H9 (cell line): Measurements from ENCODE around the gene GAL3ST2. TPM values are rescaled to one million over a fixed set of nuclear protein-coding genes. Genes with fewer than 3 reads are reported as not detected.

Experiments used
- DNase-seq: peaks from one replicate; pipeline ENCODE4 v3.0.0-alpha.2; 2017
- H2AFZ ChIP-seq: one replicate; pipeline ENCODE4 v1.6.1; 2013; ENCODE audit warnings: mild to moderate bottlenecking, low read length, control low read depth, moderate library complexity
- H2AK5ac ChIP-seq: 2 replicates; pipeline ENCODE4 v1.6.1; 2013; ENCODE audit warnings: low read length, control low read depth, mixed read lengths; ENCODE audit not compliant: insufficient read length
- H2BK120ac ChIP-seq: one replicate; pipeline ENCODE4 v1.6.1; 2013; ENCODE audit warnings: low read depth, mild to moderate bottlenecking, low read length, control low read depth, inconsistent platforms; ENCODE audit not compliant: poor library complexity, severe bottlenecking
- H2BK12ac ChIP-seq: 2 replicates; pipeline ENCODE4 v1.6.1; 2013; ENCODE audit warnings: low read length, control low read depth, mixed read lengths, low read depth; ENCODE audit not compliant: insufficient read length
- H2BK15ac ChIP-seq: 2 replicates; pipeline ENCODE4 v1.6.1; 2013; ENCODE audit warnings: low read depth, low read length, control low read depth
- H2BK20ac ChIP-seq: one replicate; pipeline ENCODE4 v1.6.1; 2013; ENCODE audit warnings: low read depth, mild to moderate bottlenecking, low read length, control low read depth, inconsistent platforms; ENCODE audit not compliant: poor library complexity, severe bottlenecking
- H2BK5ac ChIP-seq: 2 replicates; pipeline ENCODE4 v1.6.1; 2013; ENCODE audit warnings: low read length, control low read depth, mixed read lengths; ENCODE audit not compliant: insufficient read length
- H3K14ac ChIP-seq: 2 replicates; pipeline ENCODE4 v1.6.1; 2013; ENCODE audit warnings: low read length, control low read depth; ENCODE audit not compliant: insufficient read depth
- H3K18ac ChIP-seq: 2 replicates; pipeline ENCODE4 v1.6.1; 2013; ENCODE audit warnings: low read depth, mild to moderate bottlenecking, mixed read lengths, low read length, control low read depth; ENCODE audit not compliant: insufficient read length
- H3K23ac ChIP-seq: 2 replicates; pipeline ENCODE4 v1.6.1; 2013; ENCODE audit warnings: low read length, control low read depth, mixed read lengths, low read depth; ENCODE audit not compliant: insufficient read length
- H3K23me2 ChIP-seq: 2 replicates; pipeline ENCODE4 v1.6.1; 2013; ENCODE audit warnings: low read depth, mild to moderate bottlenecking, mixed read lengths, low read length, control low read depth; ENCODE audit not compliant: insufficient read length, poor library complexity, severe bottlenecking
- H3K27ac ChIP-seq: 2 replicates; pipeline ENCODE4 v1.5.1; 2013; ENCODE audit warnings: low read length, control low read depth, mixed read lengths, low read depth; ENCODE audit not compliant: insufficient read length
- H3K27me3 ChIP-seq: 2 replicates; pipeline ENCODE4 v1.6.1; 2013; ENCODE audit warnings: low read length, control low read depth, inconsistent platforms; ENCODE audit not compliant: insufficient read depth
- H3K4ac ChIP-seq: 2 replicates; pipeline ENCODE4 v1.6.1; 2013; ENCODE audit warnings: low read depth, mild to moderate bottlenecking, control low read depth, inconsistent platforms, low read length, moderate library complexity
- H3K4me1 ChIP-seq: 2 replicates; pipeline ENCODE4 v1.6.1; 2013; ENCODE audit warnings: low read length, control low read depth, inconsistent platforms; ENCODE audit not compliant: insufficient read depth
- H3K4me2 ChIP-seq: 2 replicates; pipeline ENCODE4 v1.6.1; 2013; ENCODE audit warnings: low read length, control low read depth, mixed read lengths; ENCODE audit not compliant: insufficient read length, insufficient read depth
- H3K56ac ChIP-seq: 2 replicates; pipeline ENCODE4 v1.6.1; 2013; ENCODE audit warnings: low read depth, mild to moderate bottlenecking, mixed read lengths, low read length, control low read depth; ENCODE audit not compliant: insufficient read length
- H3K79me1 ChIP-seq: 2 replicates; pipeline ENCODE4 v1.6.1; 2013; ENCODE audit warnings: low read depth, mild to moderate bottlenecking, moderate library complexity, low read length, control low read depth, inconsistent platforms; ENCODE audit not compliant: insufficient read depth, poor library complexity, severe bottlenecking
- H3K79me2 ChIP-seq: 2 replicates; pipeline ENCODE4 v1.6.1; 2013; ENCODE audit warnings: low read length, control low read depth, inconsistent platforms; ENCODE audit not compliant: insufficient read depth
- H3K9ac ChIP-seq: 2 replicates; pipeline ENCODE4 v1.6.1; 2013; ENCODE audit warnings: low read length, control low read depth, mixed read lengths; ENCODE audit not compliant: insufficient read length; ENCODE audit errors: extremely low read depth
- H3K9me3 ChIP-seq: one replicate; pipeline ENCODE4 v1.6.1; 2013; ENCODE audit warnings: low read depth, low read length, inconsistent platforms; ENCODE audit not compliant: control insufficient read depth
- H3T11ph ChIP-seq: one replicate; pipeline ENCODE4 v1.6.1; 2013; ENCODE audit warnings: mild to moderate bottlenecking, low read length, control low read depth, inconsistent platforms
- H4K20me1 ChIP-seq: one replicate; pipeline ENCODE4 v1.6.1; 2013; ENCODE audit not compliant: control insufficient read depth, insufficient read length, insufficient read depth
- H4K5ac ChIP-seq: 2 replicates; pipeline ENCODE4 v1.6.1; 2013; ENCODE audit warnings: low read depth, mild to moderate bottlenecking, mixed read lengths, low read length, control low read depth; ENCODE audit not compliant: insufficient read length
- H4K8ac ChIP-seq: replicated peaks from 2 replicates; pipeline ENCODE4 v1.6.1; 2013; ENCODE audit warnings: low read length, control low read depth, mixed read lengths, low read depth; ENCODE audit not compliant: insufficient read length
- H4K91ac ChIP-seq: 2 replicates; pipeline ENCODE4 v1.6.1; 2013; ENCODE audit warnings: low read depth, mild to moderate bottlenecking, moderate library complexity, mixed read lengths, low read length, control low read depth; ENCODE audit not compliant: insufficient read length
- H3K27ac Mint-ChIP-seq, 3 experiments: 2 replicates in 2 of 3; 3 replicates in 1 of 3; pipeline ENCODE4 v1.8.0; 2020 to 2021; ENCODE audit warnings: mixed read lengths in 3 of 3, mild to moderate bottlenecking in 1 of 3, moderate library complexity in 1 of 3
- H3K27me3 Mint-ChIP-seq: 2 replicates; pipeline ENCODE4 v1.8.0; 2021; ENCODE audit warnings: low read depth, mild to moderate bottlenecking, moderate library complexity, mixed read lengths
- H3K36me3 Mint-ChIP-seq, 3 experiments: 2 replicates in 2 of 3; 3 replicates in 1 of 3; pipeline ENCODE4 v1.8.0; 2020 to 2021; ENCODE audit warnings: low read depth in 3 of 3, mixed read lengths in 3 of 3; ENCODE audit not compliant: insufficient read depth in 1 of 3
- H3K4me1 Mint-ChIP-seq, 2 experiments: 2 replicates each; pipeline ENCODE4 v1.8.0; 2020; ENCODE audit warnings: mixed read lengths in 2 of 2
- H3K4me3 Mint-ChIP-seq, 2 experiments: 2 replicates in 1 of 2; 3 replicates in 1 of 2; pipeline ENCODE4 v1.8.0; 2020 to 2021; ENCODE audit warnings: mild to moderate bottlenecking in 2 of 2, mixed read lengths in 2 of 2, moderate library complexity in 1 of 2
- H3K9me3 Mint-ChIP-seq, 2 experiments: 2 replicates in 1 of 2; 3 replicates in 1 of 2; pipeline ENCODE4 v1.8.0; 2020; ENCODE audit warnings: mild to moderate bottlenecking in 2 of 2, mixed read lengths in 2 of 2, moderate library complexity in 1 of 2
- WGBS: extraction: QIAGEN DNeasy Blood & Tissue Kit; methylation state at CpG from one replicate; pipeline ENCODE4 v1.1.7; 2013; ENCODE audit warnings: missing lambda C conversion rate, low lambda C conversion rate, mixed read lengths; ENCODE audit not compliant: insufficient read length; ENCODE audit errors: extremely low coverage; 5-methylcytosine and 5-hydroxymethylcytosine counted together
- total RNA-seq: library from RNA; stranded (reverse); gene quantifications from 2 replicates; pipeline ENCODE4 v1.2.1, GENCODE V29; 2021
- TF ChIP-seq, protein P1 (sequence below): fragments of 200-600 bp; sonication (generic); conservative IDR thresholded peaks from 3 replicates; pipeline ENCODE4 v1.8.0; 2021; ENCODE audit warnings: antibody characterized with exemption, mild to moderate bottlenecking

The GAL3ST2 gene
- total RNA-seq, 1 experiment from 2014 or later = 0.33 TPM

DNA sequence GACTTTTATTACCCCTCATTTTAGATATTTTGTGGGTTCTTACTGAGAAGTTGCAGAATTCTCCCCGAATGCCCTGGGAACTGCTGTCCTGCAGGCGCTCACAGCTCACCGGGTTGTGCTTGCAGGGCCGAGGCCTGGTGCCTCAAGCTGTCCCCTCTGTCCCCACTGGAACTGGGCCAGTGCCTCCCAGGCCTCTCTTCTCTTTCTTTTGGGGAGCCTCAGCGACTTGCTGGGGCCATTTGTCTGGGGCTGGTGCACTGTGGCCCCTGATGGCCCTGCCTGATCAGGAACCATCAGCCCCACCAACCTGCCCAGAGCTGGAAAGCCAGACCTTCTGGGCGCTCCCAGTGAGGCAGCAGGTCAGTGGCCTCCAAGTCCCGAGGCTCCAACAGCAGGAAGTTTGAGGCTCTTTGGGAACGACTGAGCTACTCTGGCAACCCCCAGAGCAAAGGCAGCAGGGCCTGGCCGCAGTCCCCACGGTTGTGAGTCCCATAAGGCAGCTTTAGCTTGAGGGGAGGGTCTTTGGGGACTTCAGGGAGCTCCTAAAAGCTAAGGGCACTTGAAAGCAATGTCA, 17.7 kb downstream of the GAL3ST2 start:
- Mint-ChIP-seq H3K4me1 (peaks cover 9 to 13% of the 10 kb centered on the region in 2 experiments), H3K27ac (no peak overlapping the region), H3K9me3 (peaks cover 22 to 23% of the 10 kb centered on the region in 2 experiments), H3K27me3 (peaks cover 6% of the 10 kb centered on the region), H3K36me3 (peaks cover 0 to 15% (median 12%) of the 10 kb centered on the region in 3 experiments; a peak in 6 of 7 replicates), H3K4me3 (no peak overlapping the region)
- no peaks in the 10 kb centered on the region for H4K20me1 ChIP-seq
- no peak overlapping the region for H3K4me2 ChIP-seq
- H2BK12ac ChIP-seq = no peak overlapping the region
- H3K14ac ChIP-seq = no peak overlapping the region
- no peak overlapping the region for H3T11ph ChIP-seq
- H2BK15ac ChIP-seq = no peak overlapping the region
- no peak overlapping the region for H3K27ac ChIP-seq
- no peak overlapping the region for H2BK5ac ChIP-seq
- no peak overlapping the region for H3K18ac ChIP-seq
- no peaks in the 10 kb centered on the region for H3K79me1 ChIP-seq
- no peaks in the 10 kb centered on the region for H3K79me2 ChIP-seq
- H3K4ac ChIP-seq = no peak overlapping the region
- no CpG with 5 or more reads among the region's 10 CpGs for WGBS
- H2BK20ac ChIP-seq = no peak overlapping the region
- no peak overlapping the region for H3K56ac ChIP-seq
- TF ChIP-seq, protein P1, sequence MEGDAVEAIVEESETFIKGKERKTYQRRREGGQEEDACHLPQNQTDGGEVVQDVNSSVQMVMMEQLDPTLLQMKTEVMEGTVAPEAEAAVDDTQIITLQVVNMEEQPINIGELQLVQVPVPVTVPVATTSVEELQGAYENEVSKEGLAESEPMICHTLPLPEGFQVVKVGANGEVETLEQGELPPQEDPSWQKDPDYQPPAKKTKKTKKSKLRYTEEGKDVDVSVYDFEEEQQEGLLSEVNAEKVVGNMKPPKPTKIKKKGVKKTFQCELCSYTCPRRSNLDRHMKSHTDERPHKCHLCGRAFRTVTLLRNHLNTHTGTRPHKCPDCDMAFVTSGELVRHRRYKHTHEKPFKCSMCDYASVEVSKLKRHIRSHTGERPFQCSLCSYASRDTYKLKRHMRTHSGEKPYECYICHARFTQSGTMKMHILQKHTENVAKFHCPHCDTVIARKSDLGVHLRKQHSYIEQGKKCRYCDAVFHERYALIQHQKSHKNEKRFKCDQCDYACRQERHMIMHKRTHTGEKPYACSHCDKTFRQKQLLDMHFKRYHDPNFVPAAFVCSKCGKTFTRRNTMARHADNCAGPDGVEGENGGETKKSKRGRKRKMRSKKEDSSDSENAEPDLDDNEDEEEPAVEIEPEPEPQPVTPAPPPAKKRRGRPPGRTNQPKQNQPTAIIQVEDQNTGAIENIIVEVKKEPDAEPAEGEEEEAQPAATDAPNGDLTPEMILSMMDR = no peak
- no peak overlapping the region for H2AFZ ChIP-seq
- H3K9ac ChIP-seq = no peak overlapping the region
- H3K9me3 ChIP-seq = no peaks in the 10 kb centered on the region
- H4K8ac ChIP-seq = no peak overlapping the region
- DNase-seq = no peak
- H3K23me2 ChIP-seq = no peaks in the 10 kb centered on the region
- H4K5ac ChIP-seq = no peak overlapping the region
- H3K23ac ChIP-seq = no peak overlapping the region
- no peaks in the 10 kb centered on the region for H3K27me3 ChIP-seq
- H4K91ac ChIP-seq = no peak overlapping the region
- H2AK5ac ChIP-seq = no peak overlapping the region
- no peaks in the 10 kb centered on the region for H3K4me1 ChIP-seq
- no peak overlapping the region for H2BK120ac ChIP-seq
